ENCODE results near the gene TTC39A.

TTC39A gene

DNA sequence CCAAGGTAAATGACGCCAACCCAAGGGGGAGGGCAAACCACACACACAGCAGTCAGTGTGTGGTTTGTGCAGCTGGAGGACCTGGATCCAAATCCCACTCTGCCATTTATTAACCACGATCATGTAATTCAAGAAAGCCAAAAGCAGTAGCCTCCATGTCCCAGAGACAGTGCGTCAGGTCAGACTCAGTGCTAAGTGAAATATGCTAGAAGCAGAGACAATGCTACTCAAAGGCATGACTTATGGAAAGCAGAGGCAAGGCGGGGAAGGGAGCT is 13.6 kb downstream of the TTC39A start:
- H3K4me1 ChIP-seq = no peaks in the 10 kb centered on the region
- no peaks in the 10 kb centered on the region for H3K9me3 ChIP-seq
- in situ Hi-C loops (cut with MboI; ENCODE audit: low sequenced_read_pairs) = loop anchor here (10.0 kb wide), 1 partner anchor 62 kb away; no protein-coding TSS in a partner anchor
- no peak overlapping the region for H3K4me3 ChIP-seq
- no peaks in the 10 kb centered on the region for H3K36me3 ChIP-seq (replicated peaks)
- no peak for DNase-seq (ENCODE audit: low spot score in 2 of 2)
- H3K27me3 ChIP-seq (ENCODE audit: low read depth) = no peaks in the 10 kb centered on the region

DNA sequence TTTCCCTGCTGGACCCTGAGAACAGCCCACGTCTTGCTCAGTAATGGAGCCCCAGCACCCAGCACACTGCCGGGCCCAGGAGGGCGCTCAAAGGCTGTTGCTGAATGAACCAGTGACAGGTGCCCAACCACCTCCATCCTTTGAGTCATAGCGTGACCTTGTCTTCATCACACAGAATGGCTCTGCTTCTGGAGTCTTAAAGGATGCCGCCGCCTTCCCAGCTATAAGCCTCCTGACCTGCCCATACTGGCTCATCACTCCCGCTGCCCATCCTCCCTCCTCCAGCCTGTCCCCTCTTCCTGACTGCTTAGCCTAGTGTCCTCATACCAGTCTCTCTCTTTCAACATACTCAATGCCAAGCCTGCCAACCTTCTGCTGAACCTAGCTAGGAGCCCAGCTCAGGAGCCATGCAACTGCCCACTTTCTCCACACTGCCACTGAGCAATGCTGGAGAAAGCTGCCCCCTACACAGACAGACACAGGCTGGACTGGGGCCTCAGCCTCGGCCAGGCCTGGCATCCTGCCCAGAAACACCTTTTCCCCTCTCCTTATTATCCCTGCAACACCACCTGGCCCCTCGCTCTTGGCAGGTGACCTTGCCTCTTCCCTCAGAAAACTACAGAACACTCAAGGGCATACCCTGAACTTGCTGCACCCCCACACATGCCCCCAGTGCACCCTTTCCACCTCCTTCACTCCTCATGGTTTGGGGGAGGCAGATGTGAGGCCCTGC is 14.1 kb downstream of the TTC39A start:
- no peak for DNase-seq (ENCODE audit: low spot score in 2 of 2)
- Histone ChIP-seq H3K27me3 (ENCODE audit: low read depth) (no peaks in the 10 kb centered on the region), H3K4me1 (no peaks in the 10 kb centered on the region), H3K4me3 (no peak overlapping the region), H3K36me3 (replicated peaks) (no peaks in the 10 kb centered on the region), H3K9me3 (no peaks in the 10 kb centered on the region)
- in situ Hi-C loops (cut with MboI; ENCODE audit: low sequenced_read_pairs) = loop anchor here (10.0 kb wide), 1 partner anchor 61 kb away; no protein-coding TSS in a partner anchor

DNA sequence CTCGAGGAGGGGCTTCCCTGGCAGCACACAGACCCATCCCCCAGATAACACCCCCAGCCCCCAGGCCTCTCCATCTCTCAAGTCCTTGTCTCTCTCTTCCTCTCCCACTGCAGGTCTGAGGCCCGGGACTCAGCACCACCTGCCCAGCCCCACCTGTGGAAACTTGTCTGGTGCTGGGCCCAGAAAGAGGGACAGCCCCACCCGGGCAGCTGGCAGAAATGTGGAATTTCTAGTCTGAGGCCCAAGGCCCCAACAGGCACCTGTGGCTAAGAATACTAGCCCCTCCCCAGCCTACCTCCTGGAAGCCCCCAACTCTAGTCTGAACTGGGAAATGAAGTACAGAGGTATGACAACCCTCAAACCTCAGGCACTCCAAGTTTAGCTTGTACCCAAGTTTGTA is 15.4 kb downstream of the TTC39A start:
- in situ Hi-C loops (cut with MboI; ENCODE audit: low sequenced_read_pairs) = loop anchor here (10.0 kb wide), 1 partner anchor 60 kb away; no protein-coding TSS in a partner anchor
- H3K4me1 ChIP-seq = no peaks in the 10 kb centered on the region
- no peaks in the 10 kb centered on the region for H3K9me3 ChIP-seq
- H3K27me3 ChIP-seq (ENCODE audit: low read depth) = no peaks in the 10 kb centered on the region
- no peak for DNase-seq (ENCODE audit: low spot score in 2 of 2)
- no peaks in the 10 kb centered on the region for H3K36me3 ChIP-seq (replicated peaks)
- H3K4me3 ChIP-seq = no peak overlapping the region

DNA sequence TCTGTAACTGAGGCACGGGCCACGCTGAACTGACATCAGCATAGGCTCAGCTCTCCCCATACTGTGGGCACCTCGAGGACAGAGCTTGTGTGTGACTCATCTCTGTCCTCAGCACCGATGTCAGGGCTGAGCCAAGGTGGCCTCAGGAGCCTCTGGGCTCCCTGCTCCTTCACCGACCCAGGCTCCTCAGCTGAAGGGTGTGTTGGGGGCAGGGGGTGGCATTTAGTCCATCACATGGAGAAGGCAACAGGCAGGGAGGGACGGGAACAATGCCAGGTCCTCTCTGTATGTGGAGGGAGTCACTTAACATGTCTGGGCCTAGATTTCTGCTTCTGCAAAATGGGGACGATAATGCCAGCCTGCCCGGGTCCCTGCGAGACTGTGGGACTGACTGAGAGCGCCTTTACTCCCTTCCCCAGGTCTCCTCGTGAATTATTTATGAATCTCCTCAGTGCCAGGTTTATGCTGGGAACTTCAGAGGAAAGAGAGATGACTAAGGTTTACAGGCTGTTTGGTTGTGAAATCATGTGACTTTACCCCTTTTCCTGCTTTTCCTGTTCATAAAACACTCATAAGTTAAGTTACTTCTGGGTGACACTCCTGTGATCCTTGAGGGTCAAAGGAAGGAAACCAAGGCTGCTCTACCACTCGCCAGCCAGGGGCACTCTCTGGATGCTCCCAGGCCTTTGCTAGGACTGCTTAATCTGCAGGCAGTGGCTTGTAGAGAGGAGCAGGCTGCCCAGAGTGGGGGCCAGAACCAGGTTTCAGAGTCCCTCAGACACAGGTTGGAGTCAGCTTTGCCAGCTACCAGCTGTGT is 16.2 kb downstream of the TTC39A start:
- no peaks in the 10 kb centered on the region for H3K9me3 ChIP-seq
- in situ Hi-C loops (cut with MboI; ENCODE audit: low sequenced_read_pairs) = loop anchor here (10.0 kb wide), 1 partner anchor 59 kb away; no protein-coding TSS in a partner anchor
- H3K4me3 ChIP-seq = no peak overlapping the region
- no peaks in the 10 kb centered on the region for H3K4me1 ChIP-seq
- H3K36me3 ChIP-seq (replicated peaks) = no peaks in the 10 kb centered on the region
- H3K27me3 ChIP-seq (ENCODE audit: low read depth) = no peaks in the 10 kb centered on the region
- DNase-seq (ENCODE audit: low spot score in 2 of 2) = no peak

DNA sequence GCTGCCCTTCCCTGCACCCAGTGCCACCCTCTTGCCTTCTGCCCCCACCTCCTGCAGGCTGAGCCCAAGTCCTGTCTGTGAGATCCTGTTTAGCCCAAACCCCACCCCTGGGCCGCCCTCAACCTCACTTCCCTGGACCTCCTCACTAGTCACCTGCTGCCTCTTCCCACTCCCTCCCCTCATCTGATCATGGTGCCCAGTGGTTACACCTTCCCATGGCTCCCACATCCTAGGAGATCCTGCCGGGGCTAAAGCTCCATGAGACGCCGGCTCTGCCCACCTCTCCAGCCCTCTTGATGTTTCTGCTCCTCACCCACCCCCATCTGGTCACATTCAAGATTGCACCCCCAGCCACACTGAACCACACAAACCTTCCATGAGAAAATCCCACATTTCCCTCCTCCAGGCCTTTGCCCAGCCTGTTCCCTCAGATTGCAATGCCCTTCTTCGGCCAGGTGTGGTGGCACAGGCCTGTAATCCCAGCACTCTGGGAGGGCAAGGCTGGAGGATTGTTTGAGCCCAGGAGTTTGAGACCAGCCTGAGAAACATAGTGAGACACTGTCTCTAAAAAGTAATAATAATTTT is 17.0 kb downstream of the TTC39A start:
- in situ Hi-C loops (cut with MboI; ENCODE audit: low sequenced_read_pairs) = loop anchor here (10.0 kb wide), 1 partner anchor 59 kb away; no protein-coding TSS in a partner anchor
- peak in 1 of 2 experiments; percentile 33 for DNase-seq (ENCODE audit: low spot score in 2 of 2)

DNA sequence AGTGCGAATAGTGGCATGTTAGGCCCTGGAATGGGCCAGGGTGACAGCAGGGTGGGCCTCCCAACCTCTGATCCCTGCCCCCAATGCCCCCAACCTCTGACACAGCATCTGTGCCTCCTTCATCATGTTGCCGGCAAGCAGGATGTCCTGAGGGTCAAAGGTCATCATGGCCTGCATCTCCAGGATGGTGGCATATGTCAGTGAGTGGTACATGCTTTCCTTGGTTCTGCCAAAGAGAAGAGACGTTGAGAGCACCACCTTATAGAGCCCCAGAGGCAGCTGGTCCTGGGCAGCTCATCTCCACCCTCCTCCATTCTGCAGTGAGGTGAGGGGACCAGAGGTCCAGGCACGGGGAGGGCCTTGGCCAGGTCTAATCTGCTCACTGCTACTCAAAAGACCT is 17.6 kb downstream of the TTC39A start:
- in situ Hi-C loops (cut with MboI; ENCODE audit: low sequenced_read_pairs) = loop anchor here (10.0 kb wide), 1 partner anchor 58 kb away; no protein-coding TSS in a partner anchor
- Histone ChIP-seq H3K9me3 (no peaks in the 10 kb centered on the region), H3K4me3 (no peak overlapping the region), H3K36me3 (replicated peaks) (no peaks in the 10 kb centered on the region), H3K4me1 (no peaks in the 10 kb centered on the region), H3K27me3 (ENCODE audit: low read depth) (no peaks in the 10 kb centered on the region)
- no peak for DNase-seq (ENCODE audit: low spot score in 2 of 2)

More for the DNA sequence above, 17.0 kb downstream of the TTC39A start:
- Histone ChIP-seq H3K4me1 (no peaks in the 10 kb centered on the region), H3K27me3 (ENCODE audit: low read depth) (no peaks in the 10 kb centered on the region), H3K4me3 (no peak overlapping the region), H3K36me3 (replicated peaks) (no peaks in the 10 kb centered on the region), H3K9me3 (no peaks in the 10 kb centered on the region)

DNA sequence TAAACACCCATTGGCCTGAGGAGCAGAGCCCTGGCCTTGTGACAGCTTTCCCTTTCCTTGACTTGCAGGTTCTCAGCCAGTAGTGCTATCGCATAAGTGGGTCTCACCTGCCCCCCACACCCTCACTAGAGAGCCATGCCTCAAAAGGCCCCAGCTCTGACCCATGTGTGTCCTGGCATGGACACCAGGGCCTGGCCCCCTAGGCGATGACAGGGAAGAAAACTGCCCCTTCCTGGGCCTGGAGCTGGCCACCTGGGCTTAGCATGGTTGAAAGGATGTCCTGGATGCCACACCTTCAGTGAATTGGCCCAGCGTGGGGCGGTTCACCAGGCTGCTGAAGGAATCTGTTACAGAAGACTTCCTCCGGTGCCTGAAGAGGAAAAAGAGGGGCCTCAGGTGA is 18.5 kb downstream of the TTC39A start:
- Histone ChIP-seq H3K36me3 (replicated peaks) (no peaks in the 10 kb centered on the region), H3K27me3 (ENCODE audit: low read depth) (no peaks in the 10 kb centered on the region), H3K9me3 (no peaks in the 10 kb centered on the region), H3K4me1 (no peaks in the 10 kb centered on the region), H3K4me3 (no peak overlapping the region)
- in situ Hi-C loops (cut with MboI; ENCODE audit: low sequenced_read_pairs) = loop anchor here (10.0 kb wide), 1 partner anchor 57 kb away; no protein-coding TSS in a partner anchor
- DNase-seq (ENCODE audit: low spot score in 2 of 2) = no peak

DNA sequence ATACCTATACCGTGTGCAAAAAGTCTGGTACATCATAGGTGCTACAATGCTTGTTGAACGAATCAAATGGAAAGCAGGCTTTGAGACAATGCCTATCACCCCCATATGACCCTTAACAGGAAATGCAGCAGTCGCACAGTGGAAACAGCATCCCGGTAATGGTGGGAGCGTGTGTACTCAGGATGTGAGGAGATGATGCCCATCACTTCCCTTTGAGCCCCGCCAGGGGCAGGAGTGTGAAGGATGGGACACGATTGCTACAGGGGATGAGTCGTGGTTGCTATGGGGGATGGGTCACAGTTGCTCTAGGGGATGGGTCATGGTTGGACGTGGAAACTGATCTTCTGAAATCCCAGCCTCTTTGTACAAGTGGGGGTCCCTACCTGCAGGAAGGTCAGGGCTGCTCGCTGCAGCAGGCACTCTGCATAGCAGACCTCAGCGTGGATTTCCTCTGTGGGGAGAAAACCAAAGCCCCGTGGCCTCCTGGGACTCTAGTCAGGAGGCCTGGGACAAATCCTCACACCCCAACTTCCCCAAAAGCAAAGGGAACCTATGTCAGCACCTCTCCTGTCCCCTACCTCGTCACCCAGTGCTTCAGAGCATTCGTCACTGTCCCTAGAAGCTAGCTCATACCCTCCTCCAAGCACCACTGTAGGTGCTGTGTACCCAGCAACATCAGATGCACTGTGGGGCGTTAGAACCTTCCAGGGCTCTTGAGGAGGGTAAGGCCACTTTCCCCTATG is 19.3 kb downstream of the TTC39A start:
- no peaks in the 10 kb centered on the region for H3K9me3 ChIP-seq
- no peaks in the 10 kb centered on the region for H3K36me3 ChIP-seq (replicated peaks)
- in situ Hi-C loops (cut with MboI; ENCODE audit: low sequenced_read_pairs) = loop anchor here (10.0 kb wide), 1 partner anchor 56 kb away; no protein-coding TSS in a partner anchor
- DNase-seq (ENCODE audit: low spot score in 2 of 2) = no peak
- no peaks in the 10 kb centered on the region for H3K4me1 ChIP-seq
- no peak overlapping the region for H3K4me3 ChIP-seq
- no peaks in the 10 kb centered on the region for H3K27me3 ChIP-seq (ENCODE audit: low read depth)

DNA sequence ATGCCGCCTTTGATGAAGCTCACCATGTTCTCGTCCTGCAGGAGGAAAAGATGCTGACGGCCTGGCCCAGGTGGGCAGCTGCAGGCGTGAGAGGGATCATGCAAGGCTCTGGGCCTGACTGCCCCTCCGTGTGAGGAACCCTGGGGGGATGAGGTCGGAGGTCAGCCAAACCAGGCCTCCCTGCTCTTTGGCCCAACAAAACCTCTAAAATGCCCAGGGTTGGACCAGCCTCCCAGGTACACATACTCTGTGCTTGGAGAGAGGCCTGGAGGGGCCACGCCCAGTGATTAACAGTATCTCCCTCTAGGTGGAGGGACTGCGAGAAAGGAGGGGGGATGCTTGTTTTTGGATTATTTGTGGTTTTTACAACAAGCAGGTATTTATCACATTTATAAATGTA is 21.1 kb downstream of the TTC39A start:
- Histone ChIP-seq H3K36me3 (replicated peaks) (no peaks in the 10 kb centered on the region), H3K9me3 (no peaks in the 10 kb centered on the region), H3K27me3 (ENCODE audit: low read depth) (no peaks in the 10 kb centered on the region), H3K4me1 (no peaks in the 10 kb centered on the region), H3K4me3 (no peak overlapping the region)
- DNase-seq (ENCODE audit: low spot score in 2 of 2) = no peak
- in situ Hi-C loops (cut with MboI; ENCODE audit: low sequenced_read_pairs) = no loop called here

DNA sequence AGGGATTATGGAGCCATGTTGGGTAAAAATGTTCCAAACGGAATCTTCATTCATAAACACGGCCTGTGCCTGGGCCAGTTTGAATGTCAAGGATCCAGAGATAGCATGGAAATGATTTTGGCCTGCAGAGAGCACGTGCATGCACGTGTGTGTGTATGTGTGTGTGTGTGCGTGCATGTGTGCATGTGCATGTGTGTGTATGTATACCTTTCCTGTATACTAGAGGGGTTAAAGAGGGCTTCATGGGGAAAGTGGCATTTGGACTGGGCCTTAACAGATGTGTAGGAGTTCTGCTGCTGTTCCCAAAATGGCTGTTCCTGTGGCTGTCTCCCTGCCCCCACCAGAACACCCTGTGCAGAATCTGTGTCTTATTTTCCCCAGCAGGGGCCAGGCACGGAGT is 21.7 kb downstream of the TTC39A start:
- no peak for DNase-seq (ENCODE audit: low spot score in 2 of 2)
- Histone ChIP-seq H3K4me1 (no peaks in the 10 kb centered on the region), H3K9me3 (no peaks in the 10 kb centered on the region), H3K36me3 (replicated peaks) (no peaks in the 10 kb centered on the region), H3K4me3 (no peak overlapping the region), H3K27me3 (ENCODE audit: low read depth) (no peaks in the 10 kb centered on the region)
- in situ Hi-C loops (cut with MboI; ENCODE audit: low sequenced_read_pairs) = no loop called here

DNA sequence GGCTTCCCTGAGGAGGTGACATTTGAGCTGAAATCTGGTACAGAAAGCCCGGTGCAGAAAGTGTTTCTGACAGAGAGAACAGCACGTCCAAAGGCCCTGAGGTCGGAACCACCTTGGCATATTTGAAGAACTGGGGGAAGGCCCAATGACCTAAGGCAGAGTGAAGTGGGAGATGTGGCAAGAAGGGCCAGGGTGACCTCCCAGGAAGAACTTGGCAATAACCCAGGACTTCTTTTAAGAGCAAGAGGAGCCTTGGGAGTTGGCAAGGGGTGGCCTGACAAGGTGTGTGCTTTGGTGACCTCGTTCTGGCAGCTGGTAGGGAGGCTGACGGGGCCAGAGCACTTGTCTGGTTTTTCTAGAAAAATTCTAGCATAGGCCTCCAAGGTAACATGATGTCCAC is 23.4 kb downstream of the TTC39A start:
- no peaks in the 10 kb centered on the region for H3K36me3 ChIP-seq (replicated peaks)
- in situ Hi-C loops (cut with MboI; ENCODE audit: low sequenced_read_pairs) = no loop called here
- H3K27me3 ChIP-seq (ENCODE audit: low read depth) = no peaks in the 10 kb centered on the region
- no peak for DNase-seq (ENCODE audit: low spot score in 2 of 2)
- H3K4me3 ChIP-seq = no peak overlapping the region
- no peaks in the 10 kb centered on the region for H3K9me3 ChIP-seq
- H3K4me1 ChIP-seq = no peaks in the 10 kb centered on the region

DNA sequence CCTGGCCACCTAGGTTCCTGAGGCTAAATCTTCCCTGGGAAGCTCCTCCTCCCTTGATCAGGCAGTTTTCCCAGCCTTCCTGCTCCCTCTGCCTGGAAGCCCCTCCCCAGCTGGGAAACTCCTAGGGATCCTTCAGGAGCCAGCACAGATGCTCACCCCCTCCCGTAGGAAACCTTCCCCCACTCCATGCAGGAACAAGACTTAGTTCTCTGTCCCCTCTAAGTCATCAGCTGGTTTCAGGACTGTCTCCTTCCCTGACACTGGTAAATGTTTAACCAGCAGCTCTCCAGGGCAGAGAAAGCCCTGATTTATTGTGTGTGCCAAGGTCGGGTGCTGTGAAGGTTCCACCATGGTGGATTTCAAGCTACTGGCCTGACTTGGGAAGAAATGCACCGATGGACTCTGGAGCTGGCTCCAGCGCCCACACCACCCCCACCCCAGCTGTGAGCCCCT is 25.0 kb downstream of the TTC39A start:
- in situ Hi-C loops (cut with MboI; ENCODE audit: low sequenced_read_pairs) = no loop called here
- H3K36me3 ChIP-seq (replicated peaks) = no peaks in the 10 kb centered on the region
- H3K4me1 ChIP-seq = no peaks in the 10 kb centered on the region
- no peak overlapping the region for H3K4me3 ChIP-seq
- DNase-seq (ENCODE audit: low spot score in 2 of 2) = no peak
- H3K9me3 ChIP-seq = no peaks in the 10 kb centered on the region
- no peaks in the 10 kb centered on the region for H3K27me3 ChIP-seq (ENCODE audit: low read depth)

DNA sequence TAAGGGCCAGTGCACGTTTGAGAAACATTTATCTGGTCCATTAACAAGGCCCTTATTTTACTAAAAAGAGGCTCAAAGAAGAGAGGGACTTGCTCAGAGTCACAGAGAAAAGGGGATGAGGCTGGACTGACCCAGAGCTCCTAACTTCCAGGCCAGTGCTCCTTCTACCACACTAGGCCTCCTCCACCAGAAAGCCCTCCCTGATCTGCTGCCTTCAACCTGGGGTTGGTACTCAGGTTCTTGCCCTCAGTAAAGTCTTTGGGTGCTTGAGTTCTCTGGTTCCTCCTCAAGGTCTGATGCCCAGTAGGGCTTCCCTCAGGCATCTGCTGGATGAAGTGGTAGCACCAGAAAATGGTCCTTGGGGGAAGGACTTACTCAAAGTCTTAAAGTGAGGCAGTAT is 26.0 kb downstream of the TTC39A start:
- H3K9me3 ChIP-seq = no peaks in the 10 kb centered on the region
- H3K4me3 ChIP-seq = no peak overlapping the region
- H3K36me3 ChIP-seq (replicated peaks) = no peaks in the 10 kb centered on the region
- in situ Hi-C loops (cut with MboI; ENCODE audit: low sequenced_read_pairs) = no loop called here
- H3K27me3 ChIP-seq (ENCODE audit: low read depth) = no peaks in the 10 kb centered on the region
- no peaks in the 10 kb centered on the region for H3K4me1 ChIP-seq
- DNase-seq (ENCODE audit: low spot score in 2 of 2) = no peak
